Glutamatergic neuron (in vitro differentiated cells): ENCODE measurements around the gene BIK. TPM values are rescaled to one million over a fixed set of nuclear protein-coding genes. Genes with fewer than 3 reads are reported as not detected.

Experiments
- DNase-seq: peaks from one replicate; pipeline ENCODE4 v3.0.0; 2022
- H3K27ac Mint-ChIP-seq: one replicate; pipeline ENCODE4 v1.8.0; 2020; ENCODE audit warnings: mild to moderate bottlenecking, mixed read lengths, inconsistent platforms; ENCODE audit not compliant: unreplicated experiment
- H3K27me3 Mint-ChIP-seq: one replicate; pipeline ENCODE4 v1.8.0; 2020; ENCODE audit warnings: mild to moderate bottlenecking, moderate library complexity, mixed read lengths, inconsistent platforms; ENCODE audit not compliant: unreplicated experiment
- H3K36me3 Mint-ChIP-seq: one replicate; pipeline ENCODE4 v1.8.0; 2020; ENCODE audit warnings: mild to moderate bottlenecking, mixed read lengths, inconsistent platforms; ENCODE audit not compliant: unreplicated experiment
- H3K4me1 Mint-ChIP-seq: one replicate; pipeline ENCODE4 v1.8.0; 2020; ENCODE audit warnings: mild to moderate bottlenecking, low read depth, mixed read lengths, inconsistent platforms; ENCODE audit not compliant: unreplicated experiment
- H3K4me3 Mint-ChIP-seq: one replicate; pipeline ENCODE4 v1.8.0; 2020; ENCODE audit warnings: mild to moderate bottlenecking, mixed read lengths, inconsistent platforms; ENCODE audit not compliant: unreplicated experiment
- H3K9me3 Mint-ChIP-seq: one replicate; pipeline ENCODE4 v1.8.0; 2020; ENCODE audit warnings: mild to moderate bottlenecking, moderate library complexity, mixed read lengths, inconsistent platforms; ENCODE audit not compliant: unreplicated experiment
- total RNA-seq: library from RNA; stranded (reverse); fragmentation: NEBNext Ultra II Directional; extraction: Animal tissue kit (Norgen Biotek cat#: 25700); gene quantifications from one replicate; pipeline ENCODE4 v1.2.1, GENCODE V29; 2021; ENCODE audit not compliant: unreplicated experiment
- TF ChIP-seq, protein P1 (sequence below): fragments of 200-600 bp; sonication (generic); IDR thresholded peaks from one replicate; pipeline ENCODE4 v1.5.0; 2021; ENCODE audit not compliant: partially characterized antibody, unreplicated experiment

The BIK gene
- total RNA-seq, 1 donor from 2014 or later: 17.3 TPM

DNA sequence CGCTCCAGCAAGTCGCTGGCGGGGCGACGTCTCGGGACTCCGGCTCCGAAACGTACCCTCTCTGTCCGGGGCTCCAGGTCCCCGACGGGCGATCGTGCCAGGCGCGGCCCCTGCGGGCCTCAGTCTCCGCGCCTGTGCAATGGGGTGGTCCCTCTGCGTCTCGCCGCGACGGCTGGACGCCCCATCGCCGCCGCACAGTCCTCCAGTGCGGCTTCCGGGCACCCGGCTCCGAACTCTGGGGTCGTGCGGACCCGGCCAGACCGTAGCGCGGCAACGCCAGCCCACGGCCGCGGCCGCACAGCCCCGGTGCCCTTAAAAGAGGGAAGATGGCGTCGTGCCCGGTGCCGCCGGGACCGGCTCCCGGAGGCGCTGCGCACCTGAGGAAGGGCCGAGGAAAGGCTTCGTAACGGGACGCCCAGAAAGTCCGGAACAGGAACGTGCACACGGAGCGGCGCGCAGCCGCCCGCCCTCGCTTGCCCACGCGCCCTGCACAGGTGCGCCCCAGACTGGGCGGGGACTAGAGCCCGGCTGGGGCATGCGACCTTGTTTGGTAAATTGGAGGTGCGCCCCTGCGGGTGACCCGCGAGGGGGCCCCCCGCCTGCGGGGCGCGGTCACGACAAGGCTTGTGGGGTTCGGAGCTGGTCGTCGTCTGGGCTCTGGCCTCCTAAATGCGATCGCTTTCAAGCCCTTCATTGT, 525 bp downstream of the BIK start:
- Mint-ChIP-seq H3K9me3 (peaks cover 12% of the 10 kb centered on the region), H3K27ac (peak overlapping the region; percentile 38), H3K4me1 (peaks cover 16% of the 10 kb centered on the region), H3K36me3 (no peaks in the 10 kb centered on the region), H3K4me3 (peak overlapping the region; percentile 85), H3K27me3 (peaks cover 15% of the 10 kb centered on the region)
- DNase-seq: no peak
- TF ChIP-seq, protein P1, sequence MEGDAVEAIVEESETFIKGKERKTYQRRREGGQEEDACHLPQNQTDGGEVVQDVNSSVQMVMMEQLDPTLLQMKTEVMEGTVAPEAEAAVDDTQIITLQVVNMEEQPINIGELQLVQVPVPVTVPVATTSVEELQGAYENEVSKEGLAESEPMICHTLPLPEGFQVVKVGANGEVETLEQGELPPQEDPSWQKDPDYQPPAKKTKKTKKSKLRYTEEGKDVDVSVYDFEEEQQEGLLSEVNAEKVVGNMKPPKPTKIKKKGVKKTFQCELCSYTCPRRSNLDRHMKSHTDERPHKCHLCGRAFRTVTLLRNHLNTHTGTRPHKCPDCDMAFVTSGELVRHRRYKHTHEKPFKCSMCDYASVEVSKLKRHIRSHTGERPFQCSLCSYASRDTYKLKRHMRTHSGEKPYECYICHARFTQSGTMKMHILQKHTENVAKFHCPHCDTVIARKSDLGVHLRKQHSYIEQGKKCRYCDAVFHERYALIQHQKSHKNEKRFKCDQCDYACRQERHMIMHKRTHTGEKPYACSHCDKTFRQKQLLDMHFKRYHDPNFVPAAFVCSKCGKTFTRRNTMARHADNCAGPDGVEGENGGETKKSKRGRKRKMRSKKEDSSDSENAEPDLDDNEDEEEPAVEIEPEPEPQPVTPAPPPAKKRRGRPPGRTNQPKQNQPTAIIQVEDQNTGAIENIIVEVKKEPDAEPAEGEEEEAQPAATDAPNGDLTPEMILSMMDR: no peak

GRCh38 chr22:43113526-43114251, 3.1 kb downstream of the BIK start:
- peaks cover 15% of the 10 kb centered on the region for H3K27me3 Mint-ChIP-seq
- H3K4me3 Mint-ChIP-seq: peak overlapping the region; percentile 82
- H3K27ac Mint-ChIP-seq: peak overlapping the region; percentile 94
- TF ChIP-seq, protein P1: no peak
- peaks cover 12% of the 10 kb centered on the region for H3K9me3 Mint-ChIP-seq
- H3K36me3 Mint-ChIP-seq: no peaks in the 10 kb centered on the region
- peak; percentile 49 for DNase-seq
- peaks cover 16% of the 10 kb centered on the region for H3K4me1 Mint-ChIP-seq

GRCh38 chr22:43114958-43115357, 4.4 kb downstream of the BIK start:
- Mint-ChIP-seq H3K4me3 (no peak overlapping the region), H3K36me3 (no peaks in the 10 kb centered on the region), H3K4me1 (peaks cover 21% of the 10 kb centered on the region), H3K27me3 (peaks cover 15% of the 10 kb centered on the region), H3K27ac (peak overlapping the region; percentile 59), H3K9me3 (peaks cover 12% of the 10 kb centered on the region)
- DNase-seq: no peak
- TF ChIP-seq, protein P1: no peak

GRCh38 chr22:43116932-43117331, 6.4 kb downstream of the BIK start:
- Mint-ChIP-seq H3K9me3 (peaks cover 10% of the 10 kb centered on the region), H3K27ac (no peak overlapping the region), H3K36me3 (no peaks in the 10 kb centered on the region), H3K4me3 (no peak overlapping the region), H3K4me1 (peaks cover 19% of the 10 kb centered on the region), H3K27me3 (peaks cover 17% of the 10 kb centered on the region)
- DNase-seq: no peak
- TF ChIP-seq, protein P1: no peak
